GM12878 (cell line): Measurements from ENCODE around the gene HLA-F. TPM values are rescaled to one million over a fixed set of nuclear protein-coding genes. Genes with fewer than 3 reads are reported as not detected.

Experiments used
- ATAC-seq: fragments of 200-7000 bp; cut with Tn5 transposase; 3 replicates; pipeline ENCODE4 v1.9.1; 2020; ENCODE audit warnings: mild to moderate bottlenecking, moderate library complexity
- BruUV-seq: library from RNA; stranded (reverse); fragments of 400-500 nt; replicated peaks from 2 replicates; lab custom pipeline; 2021; lab: Mats Ljungman, UMichigan
- CTCF ChIA-PET: fragments of 300-600 bp; sonication (Branson Sonifier 250); formaldehyde crosslinking; extraction: SDS; loops from one replicate; lab custom pipeline; 2021; ENCODE audit warnings: inconsistent platforms; lab: Yijun Ruan, JAX
- POLR2A ChIA-PET: fragments of 350-600 bp; formaldehyde crosslinking; extraction: SDS; loops from one replicate; lab custom pipeline; 2021; ENCODE audit warnings: inconsistent platforms; lab: Charles Lee
- RAD21 ChIA-PET: fragments of 300-600 bp; sonication (Branson Sonifier 250); formaldehyde crosslinking; loops from one replicate; lab custom pipeline; 2023; ENCODE audit warnings: antibody characterized with exemption; ENCODE audit not compliant: unreplicated experiment; lab: Charles Lee
- SMC1A ChIA-PET: fragments of 300-600 bp; sonication (Branson Sonifier 250); formaldehyde crosslinking; loops from one replicate; lab custom pipeline; 2023; ENCODE audit not compliant: unreplicated experiment, uncharacterized antibody; lab: Charles Lee
- DNase-seq: peaks from one replicate; pipeline ENCODE4 v3.0.0-alpha.2; 2011; ENCODE audit warnings: low read depth, low spot score
- FAIRE-seq: peaks from 3 replicates; lab custom pipeline; 2011; peaks lifted over from hg19 to GRCh38; lab: Jason Lieb, UNC
- H2AFZ ChIP-seq: 2 replicates; pipeline ENCODE4 v1.6.0; 2011; ENCODE audit warnings: low read depth, low read length, control low read depth; ENCODE audit not compliant: control insufficient read depth
- H3K27ac ChIP-seq: 2 replicates; pipeline ENCODE4 v1.5.1; 2011; ENCODE audit warnings: control low read depth; ENCODE audit not compliant: control insufficient read depth, insufficient read depth
- H3K27me3 ChIP-seq, 2 experiments: replicated peaks in 1 of 2; 2 replicates each; pipeline versions ENCODE4 v1.6.0 to v1.6.1; 2011; ENCODE audit warnings: low read length in 1 of 2; ENCODE audit not compliant: control insufficient read depth in 2 of 2, insufficient read depth in 2 of 2
- H3K36me3 ChIP-seq, 2 experiments: 2 replicates each; pipeline ENCODE4 v1.5.1; 2011; ENCODE audit warnings: low read length in 1 of 2; ENCODE audit not compliant: control insufficient read depth in 2 of 2, insufficient read depth in 2 of 2
- H3K4me1 ChIP-seq: 2 replicates; pipeline ENCODE4 v1.6.1; 2011; ENCODE audit warnings: mild to moderate bottlenecking, low read length, moderate library complexity, mixed read lengths; ENCODE audit not compliant: control insufficient read depth, insufficient read depth
- H3K4me2 ChIP-seq: 2 replicates; pipeline ENCODE4 v1.6.0; 2011; ENCODE audit warnings: control low read depth; ENCODE audit not compliant: control insufficient read depth, insufficient read depth
- H3K4me3 ChIP-seq: fragments of 200-600 bp; sonication (generic); 2 replicates; pipeline ENCODE4 v1.5.1; 2016
- H3K79me2 ChIP-seq: 2 replicates; pipeline ENCODE4 v1.6.0; 2011; ENCODE audit warnings: low read length; ENCODE audit not compliant: control insufficient read depth, insufficient read depth
- H3K9ac ChIP-seq: 2 replicates; pipeline ENCODE4 v1.8.0; 2011; ENCODE audit warnings: low read length, control low read depth, mixed read lengths; ENCODE audit not compliant: control insufficient read depth, insufficient read depth
- H3K9me3 ChIP-seq: replicated peaks from 3 replicates; pipeline ENCODE4 v1.5.1; 2011; ENCODE audit warnings: mild to moderate bottlenecking, low read length; ENCODE audit not compliant: control insufficient read depth, insufficient read depth
- H4K20me1 ChIP-seq: 2 replicates; pipeline ENCODE4 v1.6.0; 2011; ENCODE audit not compliant: control insufficient read depth, insufficient read depth
- ATF7 ChIP-seq: fragments of 450-650 bp; IDR thresholded peaks from 2 replicates; pipeline ENCODE4 v1.6.1; 2016; ENCODE audit warnings: low read depth, mild to moderate bottlenecking
- BMI1 ChIP-seq: fragments of 450-650 bp; IDR thresholded peaks from 2 replicates; pipeline ENCODE4 v1.6.1; 2016; ENCODE audit warnings: mild to moderate bottlenecking, moderate library complexity, borderline replicate concordance
- BRCA1 ChIP-seq: IDR thresholded peaks from 2 replicates; pipeline ENCODE4 v1.6.1; 2011; ENCODE audit warnings: low read depth, low read length, improper control_type of control experiment
- CHD2 ChIP-seq: IDR thresholded peaks from 2 replicates; pipeline ENCODE4 v1.6.1; 2011; ENCODE audit warnings: low read depth, low read length, improper control_type of control experiment, borderline replicate concordance
- MTA3 ChIP-seq: IDR thresholded peaks from 2 replicates; pipeline ENCODE4 v1.6.1; 2012; ENCODE audit warnings: low read length, inconsistent platforms, borderline replicate concordance
- SPI1 ChIP-seq: IDR thresholded peaks from 2 replicates; pipeline ENCODE4 v1.6.1; 2011; ENCODE audit warnings: low read depth, mild to moderate bottlenecking, low read length, moderate library complexity, borderline replicate concordance; ENCODE audit not compliant: insufficient read depth
- STAT3 ChIP-seq: IDR thresholded peaks from 2 replicates; pipeline ENCODE4 v1.6.1; 2011; ENCODE audit warnings: low read depth, low read length, improper control_type of control experiment
- ZNF384 ChIP-seq: IDR thresholded peaks from 2 replicates; pipeline ENCODE4 v1.6.1; 2012; ENCODE audit warnings: low read depth, mild to moderate bottlenecking, low read length, improper control_type of control experiment, borderline replicate concordance
- ZSCAN29 ChIP-seq: fragments of 450-650 bp; IDR thresholded peaks from 2 replicates; pipeline ENCODE4 v1.6.1; 2017; ENCODE audit warnings: mild to moderate bottlenecking, moderate library complexity
- WGBS: methylation state at CpG from one replicate; pipeline ENCODE4 v1.1.6; 2016; ENCODE audit warnings: low lambda C conversion rate; ENCODE audit not compliant: insufficient replicate concordance, insufficient coverage; ENCODE audit errors: missing lambda C conversion rate; 5-methylcytosine and 5-hydroxymethylcytosine counted together
- in situ Hi-C: fragments of 300-500 bp; cut with MboI; formaldehyde crosslinking; loops from 9 replicates; pipeline ENCODE4 v1.14.3; 2018; ENCODE audit warnings: mixed read lengths
- intact Hi-C: fragments of 100-400 bp; cut with micrococcal nuclease; formaldehyde crosslinking; loops from one replicate; pipeline ENCODE4 v1.14.2; 2022; ENCODE audit not compliant: unreplicated experiment
- polyA plus RNA-seq, 11 experiments: library from polyadenylated mRNA; depleted of rRNA in 4 of 11; unstranded in 6 of 11; stranded (reverse) in 5 of 11; fragments of >200 nt; fragmentation: Nextera tagmentation in 4 of 11; fragmentation: Illumina TruSeq in 1 of 11; extraction: Ambion mirVana in 4 of 11; extraction: Trizol in 1 of 11; gene quantifications; 1 replicate in 1 of 11; 2 replicates in 10 of 11; pipeline versions ENCODE4 v1.2.1 to v1.2.3, GENCODE V29; 2011 to 2016; ENCODE audit warnings: inconsistent platforms in 2 of 11, missing spikeins in 2 of 11, low read depth in 1 of 11
- total RNA-seq, 4 experiments: library from RNA; depleted of rRNA in 3 of 4; stranded (reverse); fragments of >200 nt in 3 of 4; fragmentation: Illumina TruSeq in 1 of 4; extraction: Trizol in 1 of 4; gene quantifications; 2 replicates each; pipeline versions ENCODE4 v1.2.1 to v1.2.3, GENCODE V29; 2013 to 2021
- TF ChIP-seq, protein P1 (sequence below): fragments of 450-650 bp; IDR thresholded peaks from 2 replicates; pipeline ENCODE4 v1.6.1; 2017; ENCODE audit warnings: mild to moderate bottlenecking, moderate library complexity
- TF ChIP-seq, protein P2 (sequence below): fragments of 450-650 bp; conservative IDR thresholded peaks from 2 replicates; pipeline ENCODE4 v1.6.1; 2017; ENCODE audit warnings: mild to moderate bottlenecking, moderate library complexity

Gene HLA-F
- total and polyA plus RNA-seq, 10 of the 15 experiments (the other 5 are each of a cell fraction or from before 2014, with no cell fraction given) = 30.1 to 342 (median 145) TPM

DNA sequence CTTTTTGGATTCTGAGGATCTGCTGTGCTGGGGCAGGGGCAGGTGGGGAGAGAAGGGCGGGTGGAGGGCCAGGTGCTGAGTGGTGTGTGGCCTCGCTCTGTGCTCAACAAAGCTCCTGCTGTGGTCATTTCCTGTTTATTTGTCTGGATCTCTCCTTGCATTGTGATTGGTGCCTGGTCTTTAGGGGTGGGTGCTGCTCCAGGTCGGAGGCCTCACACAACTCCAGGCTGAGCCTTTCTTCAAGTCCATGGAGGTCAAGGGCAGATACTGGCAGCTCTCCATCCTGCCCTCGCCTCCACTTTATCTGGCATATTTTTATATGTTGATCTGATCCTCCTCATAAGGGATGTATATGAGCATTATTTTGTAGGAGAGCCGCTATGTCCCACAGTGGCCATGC, 36.2 kb downstream of the HLA-F start:
- no peak overlapping the region for H3K9ac ChIP-seq
- no TSS peak for BruUV-seq
- no peaks in the 10 kb centered on the region for H3K79me2 ChIP-seq
- no peak overlapping the region; the same call in 1 of the 2 replicates for H2AFZ ChIP-seq
- ChIA-PET POLR2A (interaction anchor here (1.0 to 1.2 kb wide), 2 partner anchors 51 to 105 kb away, joined by 3 read pairs; no protein-coding TSS in a partner anchor), RAD21 (no interaction called here), SMC1A (interaction anchor here (1.7 kb wide), 1 partner anchor 16 kb away, joined by 4 read pairs; no protein-coding TSS in a partner anchor), CTCF (interaction anchor here (0.9 to 3.0 kb wide), 8 partner anchors 11 to 108 kb away, joined by 3 to 22 read pairs (median 5); no protein-coding TSS in a partner anchor)
- DNase-seq (no peak), FAIRE-seq (no peak), ATAC-seq (no peak)
- H3K4me2 ChIP-seq = no peak overlapping the region
- H3K9me3 ChIP-seq = no peaks in the 10 kb centered on the region
- no peaks in the 10 kb centered on the region for H4K20me1 ChIP-seq
- TF ChIP-seq MTA3 (no peak), ZNF384 (no peak), BMI1 (no peak), ZSCAN29 (no peak), BRCA1 (no peak), SPI1 (no peak), CHD2 (no peak), ATF7 (no peak), STAT3 (no peak)
- TF ChIP-seq, protein P1, sequence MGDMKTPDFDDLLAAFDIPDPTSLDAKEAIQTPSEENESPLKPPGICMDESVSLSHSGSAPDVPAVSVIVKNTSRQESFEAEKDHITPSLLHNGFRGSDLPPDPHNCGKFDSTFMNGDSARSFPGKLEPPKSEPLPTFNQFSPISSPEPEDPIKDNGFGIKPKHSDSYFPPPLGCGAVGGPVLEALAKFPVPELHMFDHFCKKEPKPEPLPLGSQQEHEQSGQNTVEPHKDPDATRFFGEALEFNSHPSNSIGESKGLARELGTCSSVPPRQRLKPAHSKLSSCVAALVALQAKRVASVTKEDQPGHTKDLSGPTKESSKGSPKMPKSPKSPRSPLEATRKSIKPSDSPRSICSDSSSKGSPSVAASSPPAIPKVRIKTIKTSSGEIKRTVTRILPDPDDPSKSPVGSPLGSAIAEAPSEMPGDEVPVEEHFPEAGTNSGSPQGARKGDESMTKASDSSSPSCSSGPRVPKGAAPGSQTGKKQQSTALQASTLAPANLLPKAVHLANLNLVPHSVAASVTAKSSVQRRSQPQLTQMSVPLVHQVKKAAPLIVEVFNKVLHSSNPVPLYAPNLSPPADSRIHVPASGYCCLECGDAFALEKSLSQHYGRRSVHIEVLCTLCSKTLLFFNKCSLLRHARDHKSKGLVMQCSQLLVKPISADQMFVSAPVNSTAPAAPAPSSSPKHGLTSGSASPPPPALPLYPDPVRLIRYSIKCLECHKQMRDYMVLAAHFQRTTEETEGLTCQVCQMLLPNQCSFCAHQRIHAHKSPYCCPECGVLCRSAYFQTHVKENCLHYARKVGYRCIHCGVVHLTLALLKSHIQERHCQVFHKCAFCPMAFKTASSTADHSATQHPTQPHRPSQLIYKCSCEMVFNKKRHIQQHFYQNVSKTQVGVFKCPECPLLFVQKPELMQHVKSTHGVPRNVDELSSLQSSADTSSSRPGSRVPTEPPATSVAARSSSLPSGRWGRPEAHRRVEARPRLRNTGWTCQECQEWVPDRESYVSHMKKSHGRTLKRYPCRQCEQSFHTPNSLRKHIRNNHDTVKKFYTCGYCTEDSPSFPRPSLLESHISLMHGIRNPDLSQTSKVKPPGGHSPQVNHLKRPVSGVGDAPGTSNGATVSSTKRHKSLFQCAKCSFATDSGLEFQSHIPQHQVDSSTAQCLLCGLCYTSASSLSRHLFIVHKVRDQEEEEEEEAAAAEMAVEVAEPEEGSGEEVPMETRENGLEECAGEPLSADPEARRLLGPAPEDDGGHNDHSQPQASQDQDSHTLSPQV = no peak
- TF ChIP-seq, protein P2, sequence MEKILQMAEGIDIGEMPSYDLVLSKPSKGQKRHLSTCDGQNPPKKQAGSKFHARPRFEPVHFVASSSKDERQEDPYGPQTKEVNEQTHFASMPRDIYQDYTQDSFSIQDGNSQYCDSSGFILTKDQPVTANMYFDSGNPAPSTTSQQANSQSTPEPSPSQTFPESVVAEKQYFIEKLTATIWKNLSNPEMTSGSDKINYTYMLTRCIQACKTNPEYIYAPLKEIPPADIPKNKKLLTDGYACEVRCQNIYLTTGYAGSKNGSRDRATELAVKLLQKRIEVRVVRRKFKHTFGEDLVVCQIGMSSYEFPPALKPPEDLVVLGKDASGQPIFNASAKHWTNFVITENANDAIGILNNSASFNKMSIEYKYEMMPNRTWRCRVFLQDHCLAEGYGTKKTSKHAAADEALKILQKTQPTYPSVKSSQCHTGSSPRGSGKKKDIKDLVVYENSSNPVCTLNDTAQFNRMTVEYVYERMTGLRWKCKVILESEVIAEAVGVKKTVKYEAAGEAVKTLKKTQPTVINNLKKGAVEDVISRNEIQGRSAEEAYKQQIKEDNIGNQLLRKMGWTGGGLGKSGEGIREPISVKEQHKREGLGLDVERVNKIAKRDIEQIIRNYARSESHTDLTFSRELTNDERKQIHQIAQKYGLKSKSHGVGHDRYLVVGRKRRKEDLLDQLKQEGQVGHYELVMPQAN = no peak
- 87% methylated on average over 5 of the region's 5 CpGs for WGBS
- H3K27me3 ChIP-seq = no peaks in the 10 kb centered on the region
- intact Hi-C loops = loop anchor here (10.0 kb wide), 1 partner anchor 105 kb away; the partner anchor contains the start of gene MOG
- no peak overlapping the region for H3K4me3 ChIP-seq
- no peaks in the 10 kb centered on the region for H3K36me3 ChIP-seq
- in situ Hi-C loops = no loop called here
- peaks cover 6% of the 10 kb centered on the region for H3K4me1 ChIP-seq
- H3K27ac ChIP-seq = no peak overlapping the region
